ENCODE measurements around the gene LDB2.

LDB2 gene

GRCh38 chr4:16715482-16715881 is 183.0 kb downstream of the LDB2 start:
- no peak for DNase-seq

- DNase-seq: no peak
Observed at GRCh38 chr4:16714191-16714590, 184.3 kb downstream of the LDB2 start.

- DNase-seq: no peak
Observed at GRCh38 chr4:16713696-16714095, 184.7 kb downstream of the LDB2 start.

DNA sequence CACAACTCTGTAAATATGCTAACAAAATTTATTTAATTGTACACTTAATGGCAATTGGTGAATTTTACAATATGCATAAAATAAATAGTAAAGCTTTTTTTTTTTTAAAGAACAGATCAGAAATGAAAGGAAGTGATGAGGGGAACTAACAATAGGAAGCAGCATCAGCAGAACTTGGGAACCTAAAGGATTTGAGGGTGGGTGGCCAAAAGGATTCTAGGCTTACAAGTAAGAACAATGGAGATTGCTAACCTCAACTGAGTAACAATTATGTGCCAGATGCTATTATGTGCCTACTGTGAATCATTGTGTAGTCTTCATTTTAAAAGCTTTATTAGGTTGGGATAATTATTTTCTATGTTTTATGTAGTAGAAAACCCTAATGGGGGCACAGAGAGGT is 185.2 kb downstream of the LDB2 start:
- no peak for DNase-seq

DNA sequence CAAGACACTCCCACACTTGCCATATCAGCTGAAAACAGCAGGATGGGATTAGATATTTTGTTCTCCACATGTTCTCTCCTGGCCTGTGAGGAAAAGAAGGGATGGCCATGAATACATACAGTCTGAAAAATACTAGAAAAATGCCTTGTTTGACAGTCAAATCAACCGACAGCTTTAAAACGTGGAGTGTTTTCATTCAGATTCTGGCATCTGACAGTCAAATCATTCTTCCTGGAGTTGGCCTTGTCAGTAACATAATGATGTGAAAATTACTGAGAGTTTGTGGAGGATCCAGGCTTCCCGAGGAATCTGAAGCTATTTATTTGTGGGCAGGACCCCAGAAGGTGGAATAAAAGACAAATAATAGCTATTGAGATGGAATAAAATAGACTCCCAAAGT is 188.2 kb downstream of the LDB2 start:
- DNase-seq: no peak

DNA sequence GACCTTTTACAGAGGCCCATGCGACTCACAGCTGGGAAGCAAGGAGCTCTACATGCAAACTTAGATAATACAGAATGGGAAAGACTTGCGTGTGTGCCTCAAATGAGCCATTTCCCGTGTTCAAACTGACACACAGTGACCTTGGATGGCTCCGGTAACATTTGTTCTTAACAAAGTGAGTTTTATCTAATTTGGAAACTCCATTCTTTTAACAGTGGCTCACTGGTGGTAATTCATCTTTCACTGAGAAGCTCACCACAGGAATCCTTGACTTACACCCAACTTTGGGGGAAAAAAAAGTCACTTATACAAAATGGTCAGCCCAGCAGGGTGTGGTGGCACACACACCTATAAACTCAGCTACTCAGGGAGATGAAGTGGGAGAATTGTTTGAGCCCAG is 190.6 kb downstream of the LDB2 start:
- no peak for DNase-seq

GRCh38 chr4:16706251-16706650 is 192.2 kb downstream of the LDB2 start:
- DNase-seq: no peak

DNA sequence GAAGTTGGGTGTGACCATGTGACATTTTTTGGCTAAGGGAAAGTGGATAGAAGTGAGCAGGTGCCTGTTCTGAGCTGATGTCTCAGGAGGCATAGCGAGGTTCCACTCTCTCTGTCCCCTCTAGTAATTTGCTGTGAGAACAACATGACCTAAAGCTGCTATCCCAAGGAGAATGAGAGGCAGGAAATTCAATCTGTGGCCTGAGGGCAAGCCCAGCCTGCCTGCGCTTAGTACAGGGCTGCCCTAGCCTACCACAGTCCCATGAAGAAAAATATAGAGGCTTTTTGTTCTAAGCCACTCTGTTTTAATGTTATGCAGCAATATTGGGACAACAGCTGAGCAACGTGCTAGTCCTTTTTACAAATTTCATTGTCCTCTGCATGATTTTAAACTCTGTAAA is 193.1 kb downstream of the LDB2 start:
- no peak for DNase-seq

- no peak for DNase-seq
Observed at GRCh38 chr4:16704489-16704888, 194.0 kb downstream of the LDB2 start.

- DNase-seq: no peak
Observed at GRCh38 chr4:16695896-16696295, 202.5 kb downstream of the LDB2 start.

- no peak for DNase-seq
Observed at GRCh38 chr4:16694884-16695276, 203.6 kb downstream of the LDB2 start.

- no peak for DNase-seq
Observed at GRCh38 chr4:16694173-16694883, 204.1 kb downstream of the LDB2 start.

- DNase-seq: no peak
Observed at GRCh38 chr4:16693641-16694040, 204.8 kb downstream of the LDB2 start.

DNA sequence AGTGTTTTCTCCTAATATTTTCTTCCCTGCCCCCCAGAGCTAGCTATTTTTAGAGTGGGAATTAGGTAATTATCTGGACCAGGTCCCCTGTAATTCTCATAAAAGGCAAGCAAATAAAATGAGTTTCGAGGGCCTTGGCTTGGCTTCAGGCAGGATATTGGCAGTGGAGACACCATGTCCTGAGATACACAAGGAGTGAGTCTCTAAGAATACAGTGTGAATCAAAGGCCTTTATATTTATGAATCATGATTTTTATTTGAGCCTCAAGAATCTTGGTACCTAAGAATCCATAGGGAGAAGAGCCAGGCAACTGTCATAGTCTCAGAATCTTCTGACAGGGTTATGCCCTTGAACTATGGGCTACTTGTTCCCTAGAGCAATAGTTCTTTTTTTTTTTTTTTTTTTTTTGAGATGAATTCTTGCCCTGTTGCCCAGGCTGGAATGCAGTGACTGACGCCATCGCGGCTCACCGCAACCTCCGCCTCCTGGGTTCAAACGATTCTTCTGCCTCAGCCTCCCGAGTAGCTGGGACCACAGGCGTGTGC is 205.4 kb downstream of the LDB2 start:
- no peak for DNase-seq

DNA sequence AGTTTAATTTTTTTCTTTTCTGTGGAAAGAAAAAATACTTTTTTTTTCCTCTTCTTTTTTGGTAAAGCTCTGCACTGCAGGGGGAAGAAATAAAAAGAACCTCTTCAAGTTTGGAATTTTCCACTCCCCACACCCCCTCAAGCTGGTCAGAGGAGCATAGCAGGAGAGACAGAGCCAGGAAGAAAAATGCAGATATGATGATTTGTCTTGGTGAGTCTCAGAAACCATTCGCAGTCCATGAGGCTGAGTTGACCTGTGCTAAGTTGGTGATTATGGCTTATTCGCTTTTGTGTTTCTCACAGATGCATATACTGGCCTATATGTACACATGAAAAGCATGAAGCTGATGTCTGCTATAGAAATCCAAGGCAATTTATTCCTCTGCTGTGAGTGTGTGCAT is 205.9 kb downstream of the LDB2 start:
- no peak for DNase-seq

DNA sequence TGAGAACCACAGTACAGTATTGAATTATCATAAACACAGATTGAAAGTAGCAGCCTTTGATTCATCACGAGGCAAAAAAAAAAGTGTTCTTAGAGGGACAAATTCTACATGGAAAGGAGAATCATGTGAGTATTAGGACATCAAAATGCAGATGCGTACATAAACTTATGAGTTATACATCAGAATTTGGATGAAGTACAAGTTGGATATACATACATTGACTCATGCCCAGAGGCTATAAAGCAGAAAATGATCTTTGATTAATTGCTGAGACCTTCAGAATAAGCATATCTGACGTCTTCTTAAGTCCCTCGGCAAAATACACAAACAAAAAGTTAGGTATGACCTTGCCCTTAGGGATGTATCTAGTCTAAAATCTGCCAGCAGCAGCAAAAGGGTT is 206.4 kb downstream of the LDB2 start:
- no peak for DNase-seq

DNA sequence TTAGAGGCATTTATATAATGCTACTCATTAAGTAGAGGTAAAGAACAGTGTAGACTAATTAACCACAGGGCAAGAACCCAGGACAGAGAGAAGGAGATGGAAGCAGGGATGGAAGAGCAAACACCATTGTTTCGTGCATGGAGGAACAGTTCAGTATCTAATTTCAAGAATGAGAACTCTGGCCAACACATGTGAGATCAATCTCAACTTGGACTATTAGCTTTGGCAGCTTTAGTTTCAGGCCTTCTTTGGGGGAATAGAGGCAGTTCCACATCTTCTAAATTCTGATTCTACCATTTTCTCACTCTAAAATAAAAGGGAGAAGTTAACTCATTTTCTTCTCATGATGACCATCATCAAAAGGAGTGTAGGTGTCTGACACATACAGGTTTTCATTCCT is 207.0 kb downstream of the LDB2 start:
- no peak for DNase-seq

DNA sequence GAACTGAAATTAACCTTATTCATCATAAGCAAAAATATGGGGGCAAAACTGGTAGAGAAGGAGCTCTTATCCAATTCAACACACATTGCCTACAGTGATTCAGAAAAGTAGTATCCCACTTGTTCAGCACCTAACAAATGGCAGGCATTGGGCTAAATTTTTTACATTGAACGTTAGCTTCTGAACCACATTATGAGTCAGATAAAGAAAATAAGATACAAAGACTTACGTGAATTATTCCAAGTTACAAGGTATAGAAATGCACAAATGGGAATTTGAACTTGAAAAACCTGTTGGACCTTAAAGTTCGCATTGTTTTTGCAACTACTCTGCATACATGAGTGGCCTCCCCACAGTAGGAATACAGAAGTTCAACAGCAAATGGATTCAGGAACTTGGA is 210.6 kb downstream of the LDB2 start:
- no peak for DNase-seq

GRCh38 chr4:16687011-16687410 is 211.4 kb downstream of the LDB2 start:
- no peak for DNase-seq

- DNase-seq: no peak
Observed at GRCh38 chr4:16686195-16686594, 212.2 kb downstream of the LDB2 start.

GRCh38 chr4:16685536-16685935 is 212.9 kb downstream of the LDB2 start:
- DNase-seq: no peak

DNA sequence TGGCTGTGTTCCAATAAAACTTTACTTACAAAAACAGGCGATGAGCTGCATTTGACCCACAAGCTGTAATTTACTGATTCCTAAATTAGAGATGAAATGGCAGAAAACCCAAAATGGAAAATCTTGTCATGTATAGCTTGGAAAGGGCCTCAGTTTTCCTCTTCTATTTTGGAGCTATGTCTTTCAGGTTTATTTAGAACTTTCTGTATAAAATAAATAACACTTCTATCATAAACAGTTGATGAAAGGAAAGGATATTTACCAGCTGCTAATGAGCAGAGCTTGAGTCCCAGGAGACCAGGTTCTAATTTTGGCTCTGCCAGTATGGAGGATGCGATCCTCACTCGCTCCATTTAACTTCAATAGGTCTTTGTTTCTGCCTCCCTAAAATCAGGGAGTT is 213.5 kb downstream of the LDB2 start:
- no peak for DNase-seq

DNA sequence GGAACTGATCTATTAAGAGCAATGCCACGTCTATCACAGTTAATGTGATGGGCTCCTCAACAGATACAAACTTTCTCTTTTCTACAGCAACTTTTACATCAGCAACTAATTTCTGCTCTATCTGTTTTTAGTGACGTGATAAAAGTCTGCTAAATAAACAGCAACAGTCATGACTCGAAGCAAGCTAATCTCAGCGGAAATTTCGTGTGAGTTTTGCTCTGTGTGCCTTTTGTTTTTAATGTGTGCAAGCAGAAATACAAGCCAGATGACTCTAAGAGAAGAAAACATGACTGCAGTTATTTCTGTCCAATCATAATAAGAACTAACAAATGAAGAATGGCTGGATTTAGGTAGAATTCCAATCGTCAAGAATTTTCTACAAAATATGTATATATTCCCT is 214.3 kb downstream of the LDB2 start:
- no peak for DNase-seq

- no peak for DNase-seq
Observed at GRCh38 chr4:16682975-16683374, 215.5 kb downstream of the LDB2 start.

Measured in NCI-H2171 (cell line).